ENCODE data around the gene TIAM2.

Gene TIAM2

GRCh38 chr6:155248008-155249001 lies 253.2 kb downstream of the TIAM2 start:
- Histone ChIP-seq H3K4me1 (ENCODE audit: insufficient read depth, low read length) (no peaks in the 10 kb centered on the region), H3K9me3 (ENCODE audit: insufficient read depth, low read length, severe bottlenecking) (no peaks in the 10 kb centered on the region), H3K4me3 (ENCODE audit: low read depth in 1 of 2, low read length in 2 of 2) (no peak overlapping the region), H2AFZ (ENCODE audit: low read depth, low read length) (no peak overlapping the region), H3K79me2 (ENCODE audit: insufficient read depth, low read length) (no peaks in the 10 kb centered on the region), H4K20me1 (ENCODE audit: insufficient read depth, low read length) (no peaks in the 10 kb centered on the region), H3K9ac (ENCODE audit: low read depth, low read length) (no peak overlapping the region), H3K27me3 (ENCODE audit: insufficient read depth, low read length, poor library complexity) (no peaks in the 10 kb centered on the region), H3K4me2 (ENCODE audit: insufficient read depth, low read length) (no peak overlapping the region), H3K27ac (ENCODE audit: low read length) (no peak overlapping the region), H3K36me3 (ENCODE audit: insufficient read depth, low read length) (peaks cover 33% of the 10 kb centered on the region; the same call in 1 of the 2 replicates)
- ATAC-seq (ENCODE audit: insufficient read depth, low read depth) (peak; percentile 37; the same call in 1 of the 3 replicates), DNase-seq (no peak)
- TF ChIP-seq CTCF (IDR thresholded peaks at IDR 0.05; ENCODE audit: borderline replicate concordance, extremely low read depth, low read length, poor library complexity, severe bottlenecking) = peak; percentile 47
- TF ChIP-seq EZH2 (IDR thresholded peaks at IDR 0.05; ENCODE audit: borderline replicate concordance, low read depth, low read length, severe bottlenecking) = no peak

- H3K4me2 ChIP-seq (ENCODE audit: insufficient read depth, low read length) = no peak overlapping the region
- H3K9me3 ChIP-seq (ENCODE audit: insufficient read depth, low read length, severe bottlenecking) = no peaks in the 10 kb centered on the region
- H3K27me3 ChIP-seq (ENCODE audit: insufficient read depth, low read length, poor library complexity) = no peaks in the 10 kb centered on the region
- no peak overlapping the region for H3K9ac ChIP-seq (ENCODE audit: low read depth, low read length)
- no peaks in the 10 kb centered on the region for H3K79me2 ChIP-seq (ENCODE audit: insufficient read depth, low read length)
- no peaks in the 10 kb centered on the region for H4K20me1 ChIP-seq (ENCODE audit: insufficient read depth, low read length)
- no peak for TF ChIP-seq EZH2 (IDR thresholded peaks at IDR 0.05; ENCODE audit: borderline replicate concordance, low read depth, low read length, severe bottlenecking)
- no peak for TF ChIP-seq CTCF (IDR thresholded peaks at IDR 0.05; ENCODE audit: borderline replicate concordance, extremely low read depth, low read length, poor library complexity, severe bottlenecking)
- DNase-seq (no peak), ATAC-seq (ENCODE audit: insufficient read depth, low read depth) (no peak)
- H3K4me1 ChIP-seq (ENCODE audit: insufficient read depth, low read length) = no peaks in the 10 kb centered on the region
- no peak overlapping the region for H3K27ac ChIP-seq (ENCODE audit: low read length)
- H3K36me3 ChIP-seq (ENCODE audit: insufficient read depth, low read length) = peaks cover 49% of the 10 kb centered on the region
- H2AFZ ChIP-seq (ENCODE audit: low read depth, low read length) = no peak overlapping the region
- H3K4me3 ChIP-seq (ENCODE audit: low read depth in 1 of 2, low read length in 2 of 2) = no peak overlapping the region
Observed at GRCh38 chr6:155250701-155251381, 255.7 kb downstream of the TIAM2 start.

- Histone ChIP-seq H3K4me1 (ENCODE audit: insufficient read depth, low read length) (no peaks in the 10 kb centered on the region), H3K9ac (ENCODE audit: low read depth, low read length) (no peak overlapping the region), H3K27ac (ENCODE audit: low read length) (no peak overlapping the region), H2AFZ (ENCODE audit: low read depth, low read length) (no peak overlapping the region), H3K36me3 (ENCODE audit: insufficient read depth, low read length) (peaks cover 62% of the 10 kb centered on the region), H3K4me2 (ENCODE audit: insufficient read depth, low read length) (no peak overlapping the region), H3K27me3 (ENCODE audit: insufficient read depth, low read length, poor library complexity) (no peaks in the 10 kb centered on the region), H3K4me3 (ENCODE audit: low read depth in 1 of 2, low read length in 2 of 2) (no peak overlapping the region), H4K20me1 (ENCODE audit: insufficient read depth, low read length) (no peaks in the 10 kb centered on the region), H3K9me3 (ENCODE audit: insufficient read depth, low read length, severe bottlenecking) (no peaks in the 10 kb centered on the region), H3K79me2 (ENCODE audit: insufficient read depth, low read length) (no peaks in the 10 kb centered on the region)
- no peak for TF ChIP-seq CTCF (IDR thresholded peaks at IDR 0.05; ENCODE audit: borderline replicate concordance, extremely low read depth, low read length, poor library complexity, severe bottlenecking)
- TF ChIP-seq EZH2 (IDR thresholded peaks at IDR 0.05; ENCODE audit: borderline replicate concordance, low read depth, low read length, severe bottlenecking) = no peak
- no peak for ATAC-seq (ENCODE audit: insufficient read depth, low read depth)
- DNase-seq = no peak
Observed at GRCh38 chr6:155252581-155252980, 257.5 kb downstream of the TIAM2 start.

All from DND-41 (cell line).